Measurements from ENCODE around the gene BRD1.

GRCh38 chr22:49749885-49750510 lies 77.7 kb downstream of the BRD1 start:
- TF ChIP-seq CTCF (conservative IDR thresholded peaks at IDR 0.05; ENCODE audit: low read depth in 2 of 2) = no peak
- no peak for TF ChIP-seq EZH2 (IDR thresholded peaks at IDR 0.05; ENCODE audit: low read depth, unreplicated experiment)
- no peak for TF ChIP-seq POLR2AphosphoS5 (IDR thresholded peaks at IDR 0.05; ENCODE audit: low read depth)
- TF ChIP-seq EZH2phosphoT487 (IDR thresholded peaks at IDR 0.05; ENCODE audit: unreplicated experiment) = no peak
- no peak for TF ChIP-seq REST (IDR thresholded peaks at IDR 0.05; ENCODE audit: unreplicated experiment)
- TF ChIP-seq ZNF462 (CRISPR knock-in tag; IDR thresholded peaks at IDR 0.05) = no peak
- no peak for TF ChIP-seq NANOG (IDR thresholded peaks at IDR 0.05; ENCODE audit: borderline replicate concordance)
- no peak for TF ChIP-seq STAT1 (IDR thresholded peaks at IDR 0.05; ENCODE audit: unreplicated experiment)
- no peak for TF ChIP-seq ZNF114 (CRISPR knock-in tag; IDR thresholded peaks at IDR 0.05)
- TF ChIP-seq CREB1 (CRISPR knock-in tag; IDR thresholded peaks at IDR 0.05; ENCODE audit: low read depth) = no peak
- no peak for TF ChIP-seq JUNB (IDR thresholded peaks at IDR 0.05; ENCODE audit: unreplicated experiment)

Measured in GM23338 (cell line).